ENCODE results near the gene VCL. TPM values are rescaled to one million over a fixed set of nuclear protein-coding genes. Genes with fewer than 3 reads are reported as not detected.

The VCL gene
- total RNA-seq, 6 donors from 2014 or later, result 76.5 to 214 (median 133) TPM

DNA sequence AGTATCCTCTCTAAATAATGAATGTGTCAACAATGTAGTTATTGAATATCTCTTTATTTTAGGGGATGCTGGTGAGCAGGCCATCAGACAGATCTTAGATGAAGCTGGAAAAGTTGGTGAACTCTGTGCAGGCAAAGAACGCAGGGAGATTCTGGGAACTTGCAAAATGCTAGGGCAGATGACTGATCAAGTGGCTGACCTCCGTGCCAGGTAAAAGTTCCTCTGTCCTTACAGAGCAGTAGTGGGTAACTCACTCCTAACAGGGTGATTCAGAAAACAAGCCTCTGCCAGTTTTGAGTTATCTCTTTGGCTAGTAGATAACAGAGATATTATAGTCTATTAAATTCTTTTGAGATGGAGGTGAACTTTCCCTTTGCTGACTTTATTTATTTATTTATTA is 85.4 kb downstream of the VCL start:
- 81 to 91% methylated on average over 2 of the region's 2 CpGs for WGBS, 2 donors
- Histone ChIP-seq H3K36me3 (peaks cover 0 to 51% (median 16%) of the 10 kb centered on the region in 4 donors), H3K4me3 (no peak overlapping the region), H3K4me1 (peaks cover 0 to 33% (median 10%) of the 10 kb centered on the region in 4 donors), H3K27me3 (no peaks in the 10 kb centered on the region), H3K27ac (no peak overlapping the region), H3K9me3 (no peaks in the 10 kb centered on the region)
- TF ChIP-seq POLR2A (IDR thresholded peaks at IDR 0.05), result no peak
- no peak for TF ChIP-seq EP300 (IDR thresholded peaks at IDR 0.05)
- ATAC-seq (ENCODE audit: low FRiP score in 2 of 2) (no peak), DNase-seq (no peak)

DNA sequence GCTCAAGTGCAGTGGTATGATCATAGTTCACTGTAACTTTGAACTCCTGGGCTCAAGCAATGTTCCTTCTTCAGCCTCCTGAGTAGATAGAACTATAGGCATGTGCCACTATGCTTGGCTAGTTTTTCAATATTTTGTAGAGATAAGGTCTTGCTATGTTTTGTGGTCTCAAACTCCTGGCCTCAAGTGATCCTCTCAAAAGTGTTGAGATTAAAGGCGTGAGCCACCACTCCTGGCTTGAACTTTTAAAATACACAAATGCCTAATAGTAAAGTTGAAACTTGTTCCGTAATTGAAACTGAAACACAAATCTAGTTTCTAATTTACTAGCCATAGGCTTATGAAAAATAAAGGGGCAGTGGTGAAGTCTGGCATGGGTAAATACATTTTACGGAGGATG is 87.0 kb downstream of the VCL start:
- H3K36me3 ChIP-seq, result peaks cover 0 to 66% (median 18%) of the 10 kb centered on the region in 4 donors
- H3K9me3 ChIP-seq, result no peaks in the 10 kb centered on the region
- no peaks in the 10 kb centered on the region for H3K27me3 ChIP-seq
- ATAC-seq (ENCODE audit: low FRiP score in 2 of 2) (no peak), DNase-seq (no peak)
- TF ChIP-seq, protein P1, sequence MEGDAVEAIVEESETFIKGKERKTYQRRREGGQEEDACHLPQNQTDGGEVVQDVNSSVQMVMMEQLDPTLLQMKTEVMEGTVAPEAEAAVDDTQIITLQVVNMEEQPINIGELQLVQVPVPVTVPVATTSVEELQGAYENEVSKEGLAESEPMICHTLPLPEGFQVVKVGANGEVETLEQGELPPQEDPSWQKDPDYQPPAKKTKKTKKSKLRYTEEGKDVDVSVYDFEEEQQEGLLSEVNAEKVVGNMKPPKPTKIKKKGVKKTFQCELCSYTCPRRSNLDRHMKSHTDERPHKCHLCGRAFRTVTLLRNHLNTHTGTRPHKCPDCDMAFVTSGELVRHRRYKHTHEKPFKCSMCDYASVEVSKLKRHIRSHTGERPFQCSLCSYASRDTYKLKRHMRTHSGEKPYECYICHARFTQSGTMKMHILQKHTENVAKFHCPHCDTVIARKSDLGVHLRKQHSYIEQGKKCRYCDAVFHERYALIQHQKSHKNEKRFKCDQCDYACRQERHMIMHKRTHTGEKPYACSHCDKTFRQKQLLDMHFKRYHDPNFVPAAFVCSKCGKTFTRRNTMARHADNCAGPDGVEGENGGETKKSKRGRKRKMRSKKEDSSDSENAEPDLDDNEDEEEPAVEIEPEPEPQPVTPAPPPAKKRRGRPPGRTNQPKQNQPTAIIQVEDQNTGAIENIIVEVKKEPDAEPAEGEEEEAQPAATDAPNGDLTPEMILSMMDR (IDR thresholded peaks at IDR 0.05), result no peak
- TF ChIP-seq POLR2A (IDR thresholded peaks at IDR 0.05) (no peak), EP300 (IDR thresholded peaks at IDR 0.05) (no peak), POLR2AphosphoS5 (IDR thresholded peaks at IDR 0.05) (no peak)
- 77 to 89% methylated on average over 3 of the region's 3 CpGs for WGBS, 2 donors
- H3K4me1 ChIP-seq, result peaks cover 0 to 22% (median 11%) of the 10 kb centered on the region in 4 donors
- H3K27ac ChIP-seq, result no peak overlapping the region
- no peak overlapping the region for H3K4me3 ChIP-seq

DNA sequence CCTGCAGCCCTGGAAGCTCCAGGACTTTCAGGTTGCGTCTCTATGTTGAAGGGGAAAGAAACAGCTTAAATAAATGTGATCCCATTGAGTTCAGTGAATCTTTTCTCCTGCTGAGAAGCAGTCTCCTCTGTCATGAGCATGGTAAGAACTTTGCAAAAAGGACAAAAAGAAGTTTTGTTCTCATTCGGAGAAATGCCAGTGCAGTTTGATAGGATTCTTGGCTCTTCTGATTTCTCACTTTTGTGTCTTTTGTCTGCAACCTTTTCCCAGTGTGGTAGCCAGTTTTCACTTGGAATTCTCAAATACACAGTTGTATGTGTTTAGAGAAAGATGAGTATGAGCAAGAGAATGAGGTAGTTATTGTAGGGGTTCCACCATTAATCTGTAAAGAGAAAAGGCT is 88.4 kb downstream of the VCL start:
- TF ChIP-seq EP300 (IDR thresholded peaks at IDR 0.05) (no peak), POLR2A (IDR thresholded peaks at IDR 0.05) (no peak), POLR2AphosphoS5 (IDR thresholded peaks at IDR 0.05) (no peak)
- TF ChIP-seq, protein P1 (IDR thresholded peaks at IDR 0.05), result no peak
- DNase-seq, result no peak
- no peak for ATAC-seq (ENCODE audit: low FRiP score in 2 of 2)
- Histone ChIP-seq H3K27me3 (no peaks in the 10 kb centered on the region), H3K36me3 (peaks cover 0 to 80% (median 31%) of the 10 kb centered on the region in 4 donors), H3K4me1 (peaks cover 0 to 9% (median 6%) of the 10 kb centered on the region in 4 donors), H3K4me3 (no peak overlapping the region), H3K9me3 (no peaks in the 10 kb centered on the region), H3K27ac (no peak overlapping the region)
- WGBS, 2 donors, result 89 to 92% methylated on average over 2 of the region's 2 CpGs

DNA sequence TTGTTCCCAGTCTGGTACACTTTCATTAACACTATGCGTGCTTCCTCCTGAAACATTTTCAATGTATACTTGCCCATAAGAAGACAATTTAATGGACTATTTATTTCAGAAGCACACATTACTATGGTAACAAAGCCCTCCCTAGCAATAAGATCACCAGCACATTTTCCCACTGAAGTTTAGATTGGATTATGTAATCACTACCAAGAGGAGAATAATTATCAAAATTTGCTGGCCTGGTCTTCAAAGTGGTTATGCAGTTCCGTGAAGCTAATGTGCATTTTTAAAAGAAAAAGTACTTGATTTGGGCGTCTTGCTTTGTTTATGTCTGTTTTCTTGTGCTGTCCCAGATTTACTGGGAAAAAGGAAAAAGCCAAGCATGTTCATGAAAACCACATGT is 90.8 kb downstream of the VCL start:
- Histone ChIP-seq H3K27ac (no peak overlapping the region), H3K4me3 (no peak overlapping the region), H3K27me3 (no peaks in the 10 kb centered on the region), H3K36me3 (peaks cover 0 to 87% (median 35%) of the 10 kb centered on the region in 4 donors), H3K9me3 (no peaks in the 10 kb centered on the region), H3K4me1 (peaks cover 0 to 8% (median 2%) of the 10 kb centered on the region in 4 donors)
- no peak for ATAC-seq (ENCODE audit: low FRiP score in 2 of 2)
- TF ChIP-seq EP300 (IDR thresholded peaks at IDR 0.05), result no peak
- no peak for TF ChIP-seq POLR2A (IDR thresholded peaks at IDR 0.05)
- TF ChIP-seq, protein P1 (IDR thresholded peaks at IDR 0.05), result no peak
- no peak for TF ChIP-seq POLR2AphosphoS5 (IDR thresholded peaks at IDR 0.05)
- 56 to 79% methylated on average over 3 of the region's 3 CpGs for WGBS, 2 donors
- DNase-seq, result no peak

DNA sequence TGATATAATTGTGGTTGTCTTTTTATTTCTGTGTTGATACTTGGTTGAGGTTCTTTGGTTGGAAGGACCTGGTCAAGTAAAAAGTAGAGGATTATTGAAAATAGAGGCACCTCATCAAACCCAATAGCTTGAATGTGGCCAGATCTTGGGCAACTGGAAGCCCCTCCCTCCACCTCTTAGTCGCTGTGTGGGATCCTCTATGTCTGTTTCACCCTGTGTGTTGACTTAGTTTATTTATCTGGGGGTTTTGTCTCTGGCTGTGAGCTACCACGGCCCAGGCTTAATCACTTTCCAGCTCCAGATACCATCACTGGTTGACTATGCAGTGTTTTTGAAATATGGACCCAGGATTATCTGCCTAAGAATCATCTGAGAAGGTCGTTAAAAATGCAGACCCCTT is 94.5 kb downstream of the VCL start:
- DNase-seq, result no peak
- peaks cover 8 to 90% (median 57%) of the 10 kb centered on the region in 4 donors for H3K36me3 ChIP-seq
- TF ChIP-seq EP300 (IDR thresholded peaks at IDR 0.05), result no peak
- H3K27me3 ChIP-seq, result no peaks in the 10 kb centered on the region
- no peak overlapping the region for H3K4me3 ChIP-seq
- no peaks in the 10 kb centered on the region for H3K9me3 ChIP-seq
- ATAC-seq (ENCODE audit: low FRiP score in 2 of 2), result no peak
- peaks cover 0 to 5% (median 2%) of the 10 kb centered on the region in 4 donors for H3K4me1 ChIP-seq
- WGBS, 2 donors, result 89 to 93% methylated on average over 3 of the region's 3 CpGs
- H3K27ac ChIP-seq, result no peak overlapping the region

DNA sequence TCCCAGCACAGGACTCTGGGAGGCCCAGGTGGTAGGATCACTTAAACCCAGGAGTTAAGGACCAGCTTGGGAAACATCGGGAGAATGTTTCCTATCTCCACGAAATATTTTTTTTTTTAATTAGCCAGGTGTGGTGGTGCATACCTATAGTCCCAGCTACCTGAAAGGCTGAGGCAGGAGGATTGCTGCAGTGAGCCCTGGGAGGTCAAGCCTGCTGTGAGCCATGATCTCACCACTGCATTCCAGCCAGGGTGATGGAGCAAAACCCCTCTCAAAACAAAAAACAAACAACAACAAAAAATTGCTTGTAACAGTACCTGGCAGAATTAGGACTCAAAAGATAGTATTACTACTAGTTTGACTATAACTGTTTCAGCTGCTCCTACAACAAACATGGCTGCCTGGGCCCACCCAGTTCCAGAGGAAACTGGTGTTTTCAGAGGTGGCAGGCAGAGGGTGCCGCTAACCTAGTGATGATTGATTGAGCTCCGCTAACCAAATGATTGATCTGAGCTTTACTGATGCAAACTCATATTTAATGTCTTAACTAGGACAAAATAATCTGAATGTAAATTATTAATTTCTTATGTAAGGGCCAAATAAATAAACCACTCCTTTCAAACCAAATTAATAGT is 95.7 kb downstream of the VCL start:
- TF ChIP-seq, protein P1 (IDR thresholded peaks at IDR 0.05), result no peak
- TF ChIP-seq POLR2A (IDR thresholded peaks at IDR 0.05) (no peak), POLR2AphosphoS5 (IDR thresholded peaks at IDR 0.05) (no peak), EP300 (IDR thresholded peaks at IDR 0.05) (no peak)
- ATAC-seq (ENCODE audit: low FRiP score in 2 of 2) (no peak), DNase-seq (no peak)
- Histone ChIP-seq H3K4me3 (no peak overlapping the region), H3K4me1 (peaks cover 0 to 5% (median 2%) of the 10 kb centered on the region in 4 donors), H3K36me3 (peaks cover 12 to 100% (median 70%) of the 10 kb centered on the region in 4 donors), H3K27ac (no peak overlapping the region), H3K9me3 (no peaks in the 10 kb centered on the region), H3K27me3 (no peaks in the 10 kb centered on the region)
- 96 to 100% methylated on average over 4 of the region's 4 CpGs for WGBS, 2 donors

All from upper lobe of left lung (tissue), 6 donors.